Activated gamma-delta T cell (primary cell): Measurements from ENCODE around the gene APOBEC4.
"Not testable (repeated sequence)": the region's sequence is repeated elsewhere in the genome, so short reads cannot be mapped to it uniquely, and the experiment has no call there.

Experiments
- DNase-seq: peaks from one replicate; lab custom pipeline; 2025; lab: John Stamatoyannopoulos, UW

Gene APOBEC4

DNA sequence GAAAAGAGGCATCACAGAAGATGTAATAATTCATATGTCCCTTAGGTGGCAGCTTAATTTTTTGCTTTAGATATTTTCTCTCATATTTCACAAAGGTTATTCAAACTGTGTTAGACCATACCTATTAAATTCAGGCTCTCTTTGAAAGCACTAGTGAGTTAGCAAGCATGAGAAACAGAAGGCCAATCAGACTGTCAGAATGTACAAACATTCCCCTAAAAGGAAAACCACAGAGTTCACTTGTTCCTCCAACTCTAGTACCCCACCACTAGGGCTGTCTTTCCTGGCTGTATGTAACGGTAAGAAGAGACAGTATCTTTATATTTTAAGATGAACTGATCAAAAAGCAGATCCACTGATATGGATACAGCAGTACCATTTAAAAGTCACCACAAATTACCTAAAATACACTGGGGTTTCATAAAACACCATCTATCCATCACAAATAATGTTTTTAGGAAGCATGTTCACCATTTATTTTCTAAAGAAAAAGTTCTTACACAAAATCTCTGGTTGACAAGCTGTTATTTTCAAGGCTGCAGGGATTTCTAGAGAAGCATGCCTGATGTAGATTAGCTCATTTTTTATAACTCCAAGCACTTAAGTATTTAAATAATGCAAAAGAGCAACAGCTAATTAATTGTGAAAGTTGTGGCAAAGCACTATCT is 19.3 kb downstream of the APOBEC4 start:
- no peak for DNase-seq

- DNase-seq = no peak
Observed at GRCh38 chr1:183632964-183633363, 20.2 kb downstream of the APOBEC4 start.

- no peak for DNase-seq
Observed at GRCh38 chr1:183632114-183632513, 21.0 kb downstream of the APOBEC4 start.

DNA sequence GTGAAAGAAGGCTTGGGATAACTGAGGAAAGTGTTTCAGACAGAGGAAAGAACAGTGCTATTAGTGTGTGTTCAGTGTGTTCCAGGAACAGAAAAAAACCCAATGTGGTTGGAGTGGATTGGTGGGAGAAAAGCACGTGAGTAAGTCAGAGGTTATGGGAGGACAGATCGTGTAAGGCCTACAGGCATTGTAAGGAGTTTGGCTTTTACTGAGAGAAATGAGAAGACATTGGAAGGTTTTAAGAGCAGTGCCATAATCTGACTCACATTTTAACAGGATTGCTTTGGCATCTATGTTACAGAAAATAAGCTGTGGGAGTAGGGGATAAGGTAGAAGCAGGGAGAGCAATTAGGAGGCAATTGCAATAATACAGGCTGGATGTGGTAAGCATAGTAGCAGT is 22.4 kb downstream of the APOBEC4 start:
- no peak for DNase-seq

- no peak for DNase-seq
Observed at GRCh38 chr1:183628537-183628936, 24.6 kb downstream of the APOBEC4 start.

DNA sequence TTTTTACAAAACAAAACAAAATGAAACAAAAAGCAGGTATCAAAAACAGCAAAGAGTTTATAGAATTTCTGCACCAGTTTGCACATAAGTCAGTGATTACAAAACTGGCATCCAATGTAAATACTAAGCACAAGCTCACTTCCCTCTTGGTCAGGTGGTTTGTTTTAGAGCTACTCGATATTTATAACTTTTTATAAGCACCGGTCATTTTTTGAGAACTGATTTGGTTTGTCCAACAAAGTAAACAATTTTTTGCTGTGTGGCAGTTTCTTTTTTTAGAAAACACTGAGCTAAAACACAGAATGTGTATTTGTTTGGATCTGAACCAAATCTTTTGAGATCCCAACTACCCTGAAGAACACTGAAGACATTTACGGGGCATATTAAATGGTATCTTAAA is 26.9 kb downstream of the APOBEC4 start:
- DNase-seq = not testable (repeated sequence)

DNA sequence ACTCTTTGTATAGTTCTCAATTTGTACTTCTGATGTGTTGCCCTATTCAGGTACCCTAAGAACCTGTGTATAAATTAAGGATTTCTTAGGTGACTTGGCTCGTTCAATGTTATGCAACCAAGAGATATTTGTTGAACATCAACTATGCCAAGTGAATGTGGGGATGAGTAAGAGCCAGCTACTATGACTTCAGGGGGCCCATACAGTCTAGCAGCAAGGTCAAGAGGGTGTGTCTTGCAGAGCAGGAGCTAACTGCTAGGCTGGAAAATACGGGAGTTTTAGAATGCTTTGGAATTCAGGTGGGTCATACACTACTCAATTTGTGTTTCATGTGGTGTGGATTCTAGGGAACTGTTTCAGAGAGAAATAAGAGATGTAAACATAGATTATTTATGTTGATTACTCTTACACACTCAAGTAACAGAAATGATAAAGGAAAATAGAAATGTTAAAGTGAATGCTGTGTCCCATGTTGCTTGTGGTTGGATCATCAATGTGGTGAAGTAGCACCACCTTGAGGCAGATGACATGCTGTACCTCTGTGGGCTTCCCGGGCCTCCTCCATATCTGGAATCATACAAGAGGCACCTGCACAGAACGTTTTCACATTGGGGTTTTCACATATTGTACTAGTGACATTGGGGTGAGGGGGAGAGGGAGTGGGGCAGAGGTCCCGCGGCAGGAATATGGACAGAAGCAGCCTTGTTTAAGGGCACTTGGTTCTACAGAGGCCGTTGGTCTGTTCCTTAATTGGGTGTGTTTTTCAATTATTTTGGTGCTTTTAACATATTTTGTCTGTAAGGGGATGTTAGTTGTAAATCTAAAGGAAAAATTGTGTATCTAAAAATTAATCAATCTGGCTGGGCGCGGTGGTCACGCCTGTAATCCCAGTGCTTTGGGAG is 30.0 kb downstream of the APOBEC4 start:
- DNase-seq = no peak

GRCh38 chr1:183622013-183622412 is 31.1 kb downstream of the APOBEC4 start:
- no peak for DNase-seq

- DNase-seq = no peak
Observed at GRCh38 chr1:183620311-183620710, 32.8 kb downstream of the APOBEC4 start.

GRCh38 chr1:183619781-183620180 is 33.3 kb downstream of the APOBEC4 start:
- DNase-seq = no peak

- not testable (repeated sequence) for DNase-seq
Observed at GRCh38 chr1:183618202-183618601, 34.9 kb downstream of the APOBEC4 start.

- DNase-seq = not testable (repeated sequence)
Observed at GRCh38 chr1:183612975-183613374, 40.1 kb downstream of the APOBEC4 start.

DNA sequence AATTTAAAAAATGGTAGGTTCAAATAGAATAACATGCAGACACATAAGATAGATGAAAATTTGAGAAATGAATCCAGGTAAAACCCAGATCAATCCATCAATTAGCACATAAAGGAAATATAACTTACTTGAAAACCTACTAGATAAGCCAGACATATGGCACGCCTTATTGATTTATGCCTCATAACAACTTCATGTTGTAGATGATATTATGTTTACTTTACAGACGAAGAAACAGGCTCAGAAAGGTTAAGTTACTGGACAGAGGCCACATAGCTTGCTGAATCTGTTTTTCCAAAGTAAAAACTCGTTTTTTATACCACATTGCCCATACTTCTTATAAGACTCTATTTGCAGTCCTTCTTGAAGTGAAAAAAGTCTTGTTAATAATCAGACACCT is 40.7 kb downstream of the APOBEC4 start:
- no peak for DNase-seq

GRCh38 chr1:183611021-183611420 is 42.1 kb downstream of the APOBEC4 start:
- no peak for DNase-seq

DNA sequence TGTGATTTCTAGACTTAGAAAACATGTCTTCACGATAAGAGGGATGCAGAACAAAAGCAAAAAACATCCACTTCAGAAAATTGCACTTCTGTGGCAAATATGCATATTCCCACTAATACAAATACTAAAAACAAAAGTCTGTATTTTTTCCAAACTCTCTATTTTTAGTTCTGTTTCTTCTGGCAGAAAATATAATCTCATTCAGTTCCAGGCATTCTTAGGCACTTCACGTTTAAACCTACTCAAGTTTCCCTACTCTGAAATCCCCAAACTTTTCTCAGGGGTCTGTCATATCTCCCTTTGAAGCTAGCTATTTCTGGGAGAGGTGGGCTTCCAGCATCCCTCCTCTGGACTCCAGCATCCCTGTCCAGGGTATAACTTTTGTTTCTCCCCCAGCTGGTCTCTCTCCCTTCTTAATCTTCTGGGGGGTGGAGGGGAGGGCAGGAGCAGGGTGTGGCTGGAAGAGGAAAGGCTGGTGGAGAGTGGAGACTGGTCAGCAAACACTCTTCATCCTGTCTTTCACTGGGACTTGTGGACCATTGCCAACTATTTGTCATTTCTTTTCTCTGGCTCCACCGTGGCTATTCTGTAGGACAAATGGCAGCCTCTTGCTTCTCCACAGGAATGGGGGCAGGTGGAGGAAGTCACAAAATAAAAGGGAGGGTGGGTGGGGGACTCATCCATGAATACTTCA is 43.2 kb downstream of the APOBEC4 start:
- no peak for DNase-seq

DNA sequence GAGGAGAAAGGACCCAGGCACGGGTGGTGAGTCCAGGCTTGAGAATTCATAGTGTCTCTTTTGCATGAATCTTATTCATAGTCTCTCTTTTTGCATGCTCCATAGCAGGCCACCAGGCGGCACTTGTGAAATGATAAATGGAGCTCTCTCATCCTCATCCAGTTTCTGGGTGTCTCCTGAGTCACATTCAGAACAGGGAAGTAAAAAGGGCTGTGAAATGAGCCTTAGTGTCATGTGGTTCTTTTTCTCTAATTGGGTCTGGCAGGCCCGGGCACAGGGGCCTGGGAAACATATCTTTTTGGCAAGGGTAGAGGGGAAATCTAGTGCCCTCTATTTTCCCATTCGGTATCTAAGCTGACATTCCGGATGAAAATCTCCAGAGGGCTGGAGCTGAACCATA is 43.8 kb downstream of the APOBEC4 start:
- no peak for DNase-seq

- DNase-seq = no peak
Observed at GRCh38 chr1:183607322-183607980, 45.7 kb downstream of the APOBEC4 start.

DNA sequence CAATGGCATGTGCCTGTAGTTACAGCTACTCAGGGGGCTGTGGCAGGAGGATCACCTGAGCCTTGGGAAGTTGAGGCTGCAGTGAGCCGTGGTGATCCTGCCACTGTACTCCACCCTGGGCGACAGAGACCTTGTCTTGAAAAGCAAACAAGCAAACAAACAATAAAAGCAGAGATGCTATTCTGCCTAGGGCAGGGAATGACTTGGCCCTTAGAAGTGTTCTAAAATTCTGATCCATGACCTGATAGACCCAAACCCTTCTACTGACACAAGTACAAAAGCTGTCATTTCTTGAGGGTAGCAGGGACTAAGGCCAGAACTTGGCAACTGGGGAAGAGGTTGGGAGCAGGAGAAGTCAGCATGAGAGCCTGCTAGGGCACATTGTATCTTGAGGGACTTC is 47.2 kb downstream of the APOBEC4 start:
- DNase-seq = no peak

- no peak for DNase-seq
Observed at GRCh38 chr1:183604815-183605214, 48.3 kb downstream of the APOBEC4 start.

GRCh38 chr1:183604038-183604808 is 48.9 kb downstream of the APOBEC4 start:
- DNase-seq = no peak

- DNase-seq = no peak
Observed at GRCh38 chr1:183602510-183602909, 50.6 kb downstream of the APOBEC4 start.
